ENCODE measurements around the gene KIRREL3.

DNA sequence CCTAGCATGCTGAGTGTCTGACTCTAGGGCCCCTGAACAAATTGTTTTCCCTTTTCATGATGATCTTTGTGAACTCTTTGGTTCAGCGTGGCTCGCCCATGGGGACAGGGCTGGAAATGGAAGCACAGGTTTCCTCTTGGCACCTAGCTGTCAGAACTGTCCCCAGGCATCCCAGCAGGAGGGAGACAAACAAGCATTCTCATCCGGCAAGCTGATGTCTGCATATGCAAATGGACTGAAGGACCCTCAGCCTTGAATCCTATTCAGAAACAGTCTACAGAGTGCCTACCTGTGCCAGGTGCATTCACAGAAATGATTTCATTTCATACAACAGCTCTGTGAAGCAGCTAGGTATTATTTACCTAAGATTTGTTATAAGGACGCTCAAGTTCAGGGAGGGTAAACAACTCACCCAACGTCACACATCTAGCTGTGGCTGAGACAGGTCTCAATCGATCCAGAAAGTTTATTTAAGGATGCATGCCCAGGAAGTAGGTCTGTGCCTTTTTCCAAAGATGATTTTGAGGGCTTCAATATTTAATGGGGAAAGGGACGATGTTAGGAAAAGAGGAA, 176.4 kb downstream of the KIRREL3 start:
- TF ChIP-seq, protein P1, sequence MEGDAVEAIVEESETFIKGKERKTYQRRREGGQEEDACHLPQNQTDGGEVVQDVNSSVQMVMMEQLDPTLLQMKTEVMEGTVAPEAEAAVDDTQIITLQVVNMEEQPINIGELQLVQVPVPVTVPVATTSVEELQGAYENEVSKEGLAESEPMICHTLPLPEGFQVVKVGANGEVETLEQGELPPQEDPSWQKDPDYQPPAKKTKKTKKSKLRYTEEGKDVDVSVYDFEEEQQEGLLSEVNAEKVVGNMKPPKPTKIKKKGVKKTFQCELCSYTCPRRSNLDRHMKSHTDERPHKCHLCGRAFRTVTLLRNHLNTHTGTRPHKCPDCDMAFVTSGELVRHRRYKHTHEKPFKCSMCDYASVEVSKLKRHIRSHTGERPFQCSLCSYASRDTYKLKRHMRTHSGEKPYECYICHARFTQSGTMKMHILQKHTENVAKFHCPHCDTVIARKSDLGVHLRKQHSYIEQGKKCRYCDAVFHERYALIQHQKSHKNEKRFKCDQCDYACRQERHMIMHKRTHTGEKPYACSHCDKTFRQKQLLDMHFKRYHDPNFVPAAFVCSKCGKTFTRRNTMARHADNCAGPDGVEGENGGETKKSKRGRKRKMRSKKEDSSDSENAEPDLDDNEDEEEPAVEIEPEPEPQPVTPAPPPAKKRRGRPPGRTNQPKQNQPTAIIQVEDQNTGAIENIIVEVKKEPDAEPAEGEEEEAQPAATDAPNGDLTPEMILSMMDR (IDR thresholded peaks at IDR 0.05 in 2 of 3, conservative IDR thresholded peaks at IDR 0.05 in 1 of 3; ENCODE audit: insufficient read depth in 2 of 3, low read depth in 1 of 3, low read length in 3 of 3) = no peak
- TF ChIP-seq ELK1 (CRISPR knock-in tag; IDR thresholded peaks at IDR 0.05) = no peak
- TF ChIP-seq RFX5 (IDR thresholded peaks at IDR 0.05; ENCODE audit: low read depth, low read length) = no peak
- TF ChIP-seq, protein P2, sequence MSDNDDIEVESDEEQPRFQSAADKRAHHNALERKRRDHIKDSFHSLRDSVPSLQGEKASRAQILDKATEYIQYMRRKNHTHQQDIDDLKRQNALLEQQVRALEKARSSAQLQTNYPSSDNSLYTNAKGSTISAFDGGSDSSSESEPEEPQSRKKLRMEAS (CRISPR knock-in tag; IDR thresholded peaks at IDR 0.05) = no peak
- TF ChIP-seq POLR2A (conservative IDR thresholded peaks at IDR 0.05) = no peak
- no peak for TF ChIP-seq CREB3 (tag; conservative IDR thresholded peaks at IDR 0.05; ENCODE audit: low read depth)
- no peak for TF ChIP-seq PHF21A (IDR thresholded peaks at IDR 0.05; ENCODE audit: borderline replicate concordance, low read depth)
- TF ChIP-seq MCM2 (IDR thresholded peaks at IDR 0.05; ENCODE audit: low read depth) = no peak
- no peak for TF ChIP-seq ARID2 (IDR thresholded peaks at IDR 0.05)
- TF ChIP-seq EZH2 (IDR thresholded peaks at IDR 0.05; ENCODE audit: borderline replicate concordance, low read depth, low read length) = no peak

Measured in K562 (cell line).